Measurements from ENCODE around the gene HACD3. TPM values are rescaled to one million over a fixed set of nuclear protein-coding genes. Genes with fewer than 3 reads are reported as not detected.

HACD3 gene
- total and polyA plus RNA-seq, 5 donors, result 9.8 to 16.7 (median 14.1) TPM

DNA sequence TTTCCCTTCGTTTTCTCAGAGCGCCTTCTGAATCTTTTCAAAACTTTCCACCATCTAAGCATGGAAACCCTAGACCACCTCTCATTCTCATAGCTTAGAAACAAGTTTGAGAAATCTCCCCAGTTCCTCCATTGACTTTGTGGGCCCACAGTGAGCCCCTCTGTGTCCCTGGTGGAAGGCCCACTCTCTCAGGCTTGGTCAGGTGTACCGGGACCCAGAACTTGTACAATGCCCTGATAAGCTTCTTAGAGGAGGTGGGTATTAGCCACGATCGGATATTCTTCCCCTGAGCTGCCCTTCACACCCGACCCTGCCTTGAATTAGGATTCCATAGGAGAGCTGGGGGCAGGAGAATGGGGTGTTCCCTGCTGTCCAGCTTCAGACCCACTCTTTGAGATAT, 91.4 kb downstream of the HACD3 start, which contains the start of gene SLC24A1:
TSS of gene SLC24A1 (plus strand) at position 301 of the 400 bp plus-strand sequence. CDS start 2,143 bp downstream, outside the sequence.
- ATAC-seq, result no peak
- no peak for DNase-seq
- WGBS, result 86% methylated on average over 6 of the region's 6 CpGs
- no peaks in the 10 kb centered on the region for H3K27me3 ChIP-seq (ENCODE audit: control insufficient read depth, insufficient read depth)
- no peak within 1 kb of the TSS for H3K4me3 ChIP-seq (ENCODE audit: low read length)
- no peak within 1 kb of the TSS for H3K27ac ChIP-seq (ENCODE audit: low read length)
- no peaks in the 10 kb centered on the region for H3K4me1 ChIP-seq (ENCODE audit: control insufficient read depth, insufficient read depth, low read length)
- intact Hi-C loops (cut with DNase I), result no loop called here
- no peaks in the 10 kb centered on the region for H3K9me3 ChIP-seq (ENCODE audit: control insufficient read depth, low read length)

DNA sequence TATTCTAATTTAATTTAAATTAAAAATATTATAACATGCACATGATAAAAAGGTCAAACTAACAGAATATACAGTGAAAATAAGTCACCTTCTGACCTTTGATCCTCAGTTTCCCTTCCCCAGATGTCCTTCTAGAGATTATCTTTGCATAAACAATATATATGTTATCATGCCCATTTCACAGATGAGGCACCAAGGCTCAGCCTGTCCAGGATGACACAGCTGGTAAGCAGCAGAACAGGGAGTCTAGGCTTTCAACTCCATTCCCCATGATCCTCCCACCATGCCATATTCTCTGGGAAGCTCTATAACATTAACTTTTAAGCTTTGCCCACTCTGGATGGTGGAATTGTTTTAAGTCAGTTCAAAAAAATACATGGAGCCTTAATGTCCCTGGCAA, 92.8 kb downstream of the HACD3 start:
- Histone ChIP-seq H3K27me3 (ENCODE audit: control insufficient read depth, insufficient read depth) (no peaks in the 10 kb centered on the region), H3K27ac (ENCODE audit: low read length) (no peak overlapping the region), H3K4me1 (ENCODE audit: control insufficient read depth, insufficient read depth, low read length) (no peaks in the 10 kb centered on the region), H3K4me3 (ENCODE audit: low read length) (no peak overlapping the region), H3K9me3 (ENCODE audit: control insufficient read depth, low read length) (no peaks in the 10 kb centered on the region)
- DNase-seq, result no peak
- intact Hi-C loops (cut with DNase I), result no loop called here
- no peak for ATAC-seq

DNA sequence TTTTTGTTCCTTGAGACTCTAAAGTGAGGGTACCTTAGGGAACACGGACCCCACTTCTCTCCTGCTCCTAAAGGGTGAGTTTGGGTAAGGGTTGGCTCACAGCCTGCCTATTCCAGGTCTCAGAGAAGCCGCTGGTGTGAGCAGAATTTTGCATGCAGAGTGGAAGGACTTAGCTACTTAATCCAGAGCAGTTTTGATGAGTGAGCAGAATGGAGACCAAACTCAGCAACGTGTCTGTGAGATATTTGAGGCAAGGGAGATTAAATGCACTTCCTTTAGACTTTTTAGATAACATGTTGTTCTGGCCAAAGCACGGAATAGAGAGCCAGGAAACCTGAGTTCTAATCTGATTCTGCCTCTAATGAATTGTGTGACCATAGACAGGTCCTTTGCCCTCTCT, 96.6 kb downstream of the HACD3 start:
- 41% methylated on average over 4 of the region's 4 CpGs for WGBS
- Histone ChIP-seq H3K4me1 (ENCODE audit: control insufficient read depth, insufficient read depth, low read length) (no peaks in the 10 kb centered on the region), H3K27me3 (ENCODE audit: control insufficient read depth, insufficient read depth) (no peaks in the 10 kb centered on the region), H3K9me3 (ENCODE audit: control insufficient read depth, low read length) (no peaks in the 10 kb centered on the region), H3K27ac (ENCODE audit: low read length) (no peak overlapping the region), H3K4me3 (ENCODE audit: low read length) (no peak overlapping the region)
- intact Hi-C loops (cut with DNase I), result no loop called here
- DNase-seq (no peak), ATAC-seq (no peak)

Other genes starting within 250 kb of the HACD3 start
- gene PARP16, start 243.6 kb upstream of the HACD3 start, total RNA-seq, result 1 to 10 TPM; 5.2 to 6.1 (median 5.5) TPM
- 4.3 TPM for gene PARP16, start 243.6 kb upstream of the HACD3 start, polyA plus RNA-seq
- gene RNU5A-1, start 234.4 kb upstream of the HACD3 start, total RNA-seq, result 10 to 100 TPM in 1 of 4 donors, not detected in 3; 12.5 TPM
- gene RNU5A-1, start 234.4 kb upstream of the HACD3 start, polyA plus RNA-seq, result not detected
- gene RNU5B-1, start 225.8 kb upstream of the HACD3 start, total RNA-seq, result 10 to 100 TPM; 16.9 to 71.0 (median 42.7) TPM
- not detected for gene RNU5B-1, start 225.8 kb upstream of the HACD3 start, polyA plus RNA-seq
- under 1 TPM in 2 of 4 donors, not detected in 2; 0.09 to 0.14 TPM for gene IGDCC3, start 152.5 kb upstream of the HACD3 start, total RNA-seq
- 0.09 TPM for gene IGDCC3, start 152.5 kb upstream of the HACD3 start, polyA plus RNA-seq
- gene IGDCC4, start 107.5 kb upstream of the HACD3 start, total RNA-seq, result 1 to 10 TPM; 1.6 to 5.3 (median 4.4) TPM
- gene IGDCC4, start 107.5 kb upstream of the HACD3 start, polyA plus RNA-seq, result 2.2 TPM
- 10 to 100 TPM; 28.7 to 35.3 (median 33.8) TPM for gene DPP8, start 12.8 kb upstream of the HACD3 start, total RNA-seq
- 9.1 TPM for gene DPP8, start 12.8 kb upstream of the HACD3 start, polyA plus RNA-seq
- 10 to 100 TPM; 15.2 to 22.8 (median 18.6) TPM for gene INTS14, start 80.7 kb downstream of the HACD3 start, total RNA-seq
- gene INTS14, start 80.7 kb downstream of the HACD3 start, polyA plus RNA-seq, result 11.0 TPM
- gene SLC24A1, start 91.5 kb downstream of the HACD3 start, total RNA-seq, result 1 to 10 TPM; 2.3 to 3.1 (median 2.5) TPM
- 2.4 TPM for gene SLC24A1, start 91.5 kb downstream of the HACD3 start, polyA plus RNA-seq